ENCODE results near the gene PHACTR3.

PHACTR3 gene

DNA sequence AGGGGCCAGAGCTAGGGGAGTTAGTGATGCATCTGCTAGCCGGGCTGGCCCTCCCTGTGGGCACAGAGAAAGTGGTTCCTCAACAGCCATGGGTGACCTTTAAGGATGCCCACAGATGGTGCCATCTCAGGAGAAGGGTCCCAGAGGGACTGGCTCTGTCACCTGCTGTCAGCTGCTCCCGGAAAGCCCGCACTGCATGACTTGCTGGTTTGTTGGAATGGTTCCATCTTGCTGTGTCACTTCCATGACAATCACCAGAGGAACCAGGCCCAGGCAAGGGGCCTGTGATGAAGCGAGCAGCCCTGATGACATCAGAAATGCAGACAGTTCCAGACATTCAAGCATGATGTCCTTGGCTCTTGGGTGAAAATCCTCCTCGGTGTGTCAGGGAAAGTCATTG is 125.2 kb downstream of the PHACTR3 start:
- no peak for DNase-seq (ENCODE audit: low read depth)
- TF ChIP-seq, protein P1, sequence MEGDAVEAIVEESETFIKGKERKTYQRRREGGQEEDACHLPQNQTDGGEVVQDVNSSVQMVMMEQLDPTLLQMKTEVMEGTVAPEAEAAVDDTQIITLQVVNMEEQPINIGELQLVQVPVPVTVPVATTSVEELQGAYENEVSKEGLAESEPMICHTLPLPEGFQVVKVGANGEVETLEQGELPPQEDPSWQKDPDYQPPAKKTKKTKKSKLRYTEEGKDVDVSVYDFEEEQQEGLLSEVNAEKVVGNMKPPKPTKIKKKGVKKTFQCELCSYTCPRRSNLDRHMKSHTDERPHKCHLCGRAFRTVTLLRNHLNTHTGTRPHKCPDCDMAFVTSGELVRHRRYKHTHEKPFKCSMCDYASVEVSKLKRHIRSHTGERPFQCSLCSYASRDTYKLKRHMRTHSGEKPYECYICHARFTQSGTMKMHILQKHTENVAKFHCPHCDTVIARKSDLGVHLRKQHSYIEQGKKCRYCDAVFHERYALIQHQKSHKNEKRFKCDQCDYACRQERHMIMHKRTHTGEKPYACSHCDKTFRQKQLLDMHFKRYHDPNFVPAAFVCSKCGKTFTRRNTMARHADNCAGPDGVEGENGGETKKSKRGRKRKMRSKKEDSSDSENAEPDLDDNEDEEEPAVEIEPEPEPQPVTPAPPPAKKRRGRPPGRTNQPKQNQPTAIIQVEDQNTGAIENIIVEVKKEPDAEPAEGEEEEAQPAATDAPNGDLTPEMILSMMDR (conservative IDR thresholded peaks at IDR 0.05; ENCODE audit: low read length) = no peak
- no peak overlapping the region for H3K4me3 ChIP-seq (ENCODE audit: low read length)

GRCh38 chr20:59730722-59731121 is 126.4 kb downstream of the PHACTR3 start:
- TF ChIP-seq, protein P1 (conservative IDR thresholded peaks at IDR 0.05; ENCODE audit: low read length) = no peak
- DNase-seq (ENCODE audit: low read depth) = no peak
- no peak overlapping the region for H3K4me3 ChIP-seq (ENCODE audit: low read length)

DNA sequence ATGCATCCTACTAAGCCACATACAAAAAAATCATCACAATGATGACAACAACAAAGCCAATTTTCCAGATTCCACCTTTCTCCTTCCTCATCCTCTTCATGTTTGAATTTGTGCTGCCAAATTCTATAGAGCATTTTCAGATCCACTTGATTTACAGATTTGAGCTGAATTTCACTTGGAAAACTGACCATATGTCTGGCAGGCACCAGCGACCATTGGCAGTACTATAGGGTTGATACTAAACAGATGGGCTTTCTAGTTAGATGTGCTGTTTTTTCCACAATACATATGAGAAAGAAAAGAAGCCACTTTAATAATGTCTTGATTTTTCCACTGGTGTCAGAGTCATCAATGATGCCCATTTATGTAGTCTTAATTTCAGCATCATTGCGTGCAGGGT is 127.0 kb downstream of the PHACTR3 start:
- TF ChIP-seq, protein P1 (conservative IDR thresholded peaks at IDR 0.05; ENCODE audit: low read length) = no peak
- H3K4me3 ChIP-seq (ENCODE audit: low read length) = no peak overlapping the region
- no peak for DNase-seq (ENCODE audit: low read depth)

DNA sequence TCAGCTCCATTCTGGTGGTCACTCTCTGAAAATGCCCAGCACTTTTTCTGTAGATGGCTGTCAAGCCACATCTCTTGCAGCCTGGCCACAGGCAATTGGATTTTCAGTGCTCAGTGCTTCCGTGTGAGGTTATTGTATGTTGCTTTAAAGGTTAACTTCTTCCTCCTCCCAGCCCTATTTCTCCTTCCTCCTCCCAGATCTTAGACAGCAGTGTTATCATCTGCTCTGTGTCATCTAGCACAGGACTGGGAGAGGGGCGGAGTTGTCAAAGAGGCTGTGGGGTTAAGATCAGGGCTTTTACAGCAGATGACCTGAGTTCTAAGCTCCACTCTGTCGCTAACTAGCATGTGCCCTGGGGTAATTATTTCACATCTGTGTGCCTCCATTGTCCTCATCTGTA is 129.0 kb downstream of the PHACTR3 start:
- no peak for DNase-seq (ENCODE audit: low read depth)
- TF ChIP-seq, protein P1 (conservative IDR thresholded peaks at IDR 0.05; ENCODE audit: low read length) = no peak
- H3K4me3 ChIP-seq (ENCODE audit: low read length) = no peak overlapping the region

DNA sequence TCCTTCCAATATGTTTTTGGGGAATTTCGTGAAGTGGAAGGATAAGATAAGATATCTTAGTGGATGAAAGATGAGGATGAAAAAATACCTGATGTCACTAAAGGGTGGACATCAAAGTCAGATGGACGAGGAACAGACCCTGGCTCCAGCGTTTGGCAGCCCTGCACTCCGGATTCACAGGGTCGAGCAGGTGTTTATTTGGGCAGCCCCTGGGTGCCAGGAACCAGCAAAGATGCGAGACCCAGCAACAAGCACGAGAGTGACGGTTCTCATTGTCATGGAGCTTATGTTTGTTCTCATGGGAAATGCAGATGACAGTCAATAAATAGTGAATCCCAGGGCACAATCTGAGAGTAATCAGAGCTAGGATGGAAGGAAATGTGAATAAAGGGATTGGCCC is 131.1 kb downstream of the PHACTR3 start:
- no peak for DNase-seq (ENCODE audit: low read depth)
- TF ChIP-seq, protein P1 (conservative IDR thresholded peaks at IDR 0.05; ENCODE audit: low read length) = no peak
- H3K4me3 ChIP-seq (ENCODE audit: low read length) = no peak overlapping the region

GRCh38 chr20:59735917-59736316 is 131.6 kb downstream of the PHACTR3 start:
- no peak for DNase-seq (ENCODE audit: low read depth)
- TF ChIP-seq, protein P1 (conservative IDR thresholded peaks at IDR 0.05; ENCODE audit: low read length) = no peak
- H3K4me3 ChIP-seq (ENCODE audit: low read length) = no peak overlapping the region

DNA sequence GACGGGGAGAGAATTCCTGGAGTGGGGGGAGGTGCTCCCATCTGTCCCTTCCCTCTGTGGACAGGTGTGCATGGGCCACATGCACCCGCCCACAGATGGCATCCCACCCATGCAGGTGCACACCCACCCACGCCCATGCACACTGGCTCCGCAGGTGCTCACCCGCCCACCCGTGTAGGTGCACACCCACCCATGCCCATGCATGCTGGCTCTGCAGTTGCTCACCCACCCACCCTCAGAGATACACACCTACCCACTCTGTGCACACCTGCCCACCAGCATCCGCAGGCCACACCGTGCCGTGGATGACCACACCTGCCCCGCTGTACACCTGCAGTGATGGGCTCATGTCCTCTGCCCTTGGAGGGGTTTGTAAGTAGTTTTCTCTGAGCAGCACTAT is 132.0 kb downstream of the PHACTR3 start:
- no peak for DNase-seq (ENCODE audit: low read depth)
- no peak overlapping the region for H3K4me3 ChIP-seq (ENCODE audit: low read length)
- TF ChIP-seq, protein P1 (conservative IDR thresholded peaks at IDR 0.05; ENCODE audit: low read length) = no peak
